Breast epithelium (tissue), 3 donors: ENCODE results near the gene NFE2L2.

Source experiments
- CTCF ChIP-seq, 3 donors: fragments of 450-650 bp; IDR thresholded peaks; one replicate each; pipeline ENCODE4 v1.5.1; 2016 to 2017; ENCODE audit warnings: antibody characterized with exemption in 3 of 3, mild to moderate bottlenecking in 3 of 3, moderate library complexity in 3 of 3
- POLR2AphosphoS5 ChIP-seq, 3 donors: sonication (generic); formaldehyde crosslinking; IDR thresholded peaks; one replicate each; pipeline ENCODE4 v1.6.1; 2017; ENCODE audit warnings: antibody characterized with exemption in 3 of 3

GRCh38 chr2:177245010-177245422, 19.5 kb downstream of the NFE2L2 start:
- no peak for TF ChIP-seq CTCF (IDR thresholded peaks at IDR 0.05)
- TF ChIP-seq POLR2AphosphoS5 (IDR thresholded peaks at IDR 0.05), result no peak
